Measurements from ENCODE around the gene DCTN1. TPM values are rescaled to one million over a fixed set of nuclear protein-coding genes. Genes with fewer than 3 reads are reported as not detected.

Gene DCTN1
- total and polyA plus RNA-seq, 4 donors = 69.9 to 142 (median 104) TPM

DNA sequence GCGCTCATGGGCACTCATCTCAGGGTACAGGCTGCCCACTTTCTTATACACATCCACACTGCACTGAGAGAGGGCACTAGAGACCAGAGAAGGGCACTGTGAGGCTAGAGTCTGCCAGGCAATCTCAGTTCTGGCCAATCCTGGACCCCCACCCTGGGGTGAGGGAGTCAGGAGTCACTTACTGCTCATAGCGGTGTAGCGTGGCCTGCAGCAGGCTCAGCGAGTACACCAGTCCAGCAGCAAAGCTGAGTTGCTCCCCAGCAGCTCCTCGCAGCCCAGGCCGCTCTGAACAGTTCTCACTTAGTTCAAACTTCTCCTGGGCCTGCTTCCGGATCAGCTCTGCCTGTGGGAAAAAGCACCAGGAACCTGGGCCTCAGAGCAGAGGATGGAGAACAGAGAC lies 12.3 kb downstream of the DCTN1 start:
- no peaks in the 10 kb centered on the region for H3K9me3 ChIP-seq (ENCODE audit: control insufficient read depth in 4 of 4, insufficient read depth in 3 of 4, low read length in 3 of 4)
- no peak for DNase-seq
- no peak for ATAC-seq (ENCODE audit: insufficient read depth, low FRiP score)
- TF ChIP-seq, protein P1, sequence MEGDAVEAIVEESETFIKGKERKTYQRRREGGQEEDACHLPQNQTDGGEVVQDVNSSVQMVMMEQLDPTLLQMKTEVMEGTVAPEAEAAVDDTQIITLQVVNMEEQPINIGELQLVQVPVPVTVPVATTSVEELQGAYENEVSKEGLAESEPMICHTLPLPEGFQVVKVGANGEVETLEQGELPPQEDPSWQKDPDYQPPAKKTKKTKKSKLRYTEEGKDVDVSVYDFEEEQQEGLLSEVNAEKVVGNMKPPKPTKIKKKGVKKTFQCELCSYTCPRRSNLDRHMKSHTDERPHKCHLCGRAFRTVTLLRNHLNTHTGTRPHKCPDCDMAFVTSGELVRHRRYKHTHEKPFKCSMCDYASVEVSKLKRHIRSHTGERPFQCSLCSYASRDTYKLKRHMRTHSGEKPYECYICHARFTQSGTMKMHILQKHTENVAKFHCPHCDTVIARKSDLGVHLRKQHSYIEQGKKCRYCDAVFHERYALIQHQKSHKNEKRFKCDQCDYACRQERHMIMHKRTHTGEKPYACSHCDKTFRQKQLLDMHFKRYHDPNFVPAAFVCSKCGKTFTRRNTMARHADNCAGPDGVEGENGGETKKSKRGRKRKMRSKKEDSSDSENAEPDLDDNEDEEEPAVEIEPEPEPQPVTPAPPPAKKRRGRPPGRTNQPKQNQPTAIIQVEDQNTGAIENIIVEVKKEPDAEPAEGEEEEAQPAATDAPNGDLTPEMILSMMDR (IDR thresholded peaks at IDR 0.05; ENCODE audit: control extremely low read depth, extremely low read depth) = no peak
- H3K9ac ChIP-seq (ENCODE audit: insufficient read depth in 1 of 2, low read length in 2 of 2) = no peak overlapping the region
- 96 to 98% methylated on average over 7 of the region's 7 CpGs for WGBS, 2 donors
- peaks cover 58 to 77% (median 73%) of the 10 kb centered on the region in 4 donors for H3K36me3 ChIP-seq (ENCODE audit: control insufficient read depth in 4 of 4, insufficient read depth in 4 of 4, low read length in 4 of 4)
- no peaks in the 10 kb centered on the region for H3K4me1 ChIP-seq (ENCODE audit: control insufficient read depth in 5 of 5, insufficient read depth in 5 of 5, low read length in 5 of 5)
- no peak overlapping the region for H3K4me3 ChIP-seq
- H3K27ac ChIP-seq (ENCODE audit: low read depth in 1 of 2, low read length in 1 of 2) = no peak overlapping the region
- H3K27me3 ChIP-seq (ENCODE audit: control insufficient read depth in 3 of 3, insufficient read depth in 3 of 3, low read length in 2 of 3) = no peaks in the 10 kb centered on the region

DNA sequence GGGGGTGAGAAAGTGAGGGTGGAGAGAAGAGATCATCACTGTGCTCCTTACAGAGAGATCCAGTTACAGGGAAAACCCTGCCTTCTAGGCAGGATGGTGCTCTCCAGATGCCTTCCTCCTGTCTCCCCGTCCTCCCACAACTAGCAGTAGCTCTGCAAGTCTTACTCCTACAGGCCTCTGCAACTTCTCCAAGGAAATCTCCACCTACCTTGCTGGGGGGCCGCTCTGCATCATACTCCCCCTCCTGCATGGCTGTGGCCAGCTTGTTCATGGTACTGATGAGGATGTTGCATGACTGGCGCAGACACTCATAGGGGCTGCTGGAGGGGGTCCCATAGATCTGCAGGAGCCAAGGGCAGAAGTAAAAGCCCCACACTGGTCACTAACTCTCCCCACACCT lies 14.1 kb downstream of the DCTN1 start:
- DNase-seq (no peak), ATAC-seq (ENCODE audit: insufficient read depth, low FRiP score) (no peak)
- H3K9ac ChIP-seq (ENCODE audit: insufficient read depth in 1 of 2, low read length in 2 of 2) = no peak overlapping the region
- no peaks in the 10 kb centered on the region for H3K27me3 ChIP-seq (ENCODE audit: control insufficient read depth in 3 of 3, insufficient read depth in 3 of 3, low read length in 2 of 3)
- H3K4me3 ChIP-seq = no peak overlapping the region
- no peak overlapping the region for H3K27ac ChIP-seq (ENCODE audit: low read depth in 1 of 2, low read length in 1 of 2)
- H3K36me3 ChIP-seq (ENCODE audit: control insufficient read depth in 4 of 4, insufficient read depth in 4 of 4, low read length in 4 of 4) = peaks cover 73 to 90% (median 80%) of the 10 kb centered on the region in 4 donors
- TF ChIP-seq, protein P1 (IDR thresholded peaks at IDR 0.05; ENCODE audit: control extremely low read depth, extremely low read depth) = no peak
- H3K4me1 ChIP-seq (ENCODE audit: control insufficient read depth in 5 of 5, insufficient read depth in 5 of 5, low read length in 5 of 5) = no peaks in the 10 kb centered on the region
- no peaks in the 10 kb centered on the region for H3K9me3 ChIP-seq (ENCODE audit: control insufficient read depth in 4 of 4, insufficient read depth in 3 of 4, low read length in 3 of 4)
- WGBS, 2 donors = 95 to 98% methylated on average over 3 of the region's 3 CpGs

DNA sequence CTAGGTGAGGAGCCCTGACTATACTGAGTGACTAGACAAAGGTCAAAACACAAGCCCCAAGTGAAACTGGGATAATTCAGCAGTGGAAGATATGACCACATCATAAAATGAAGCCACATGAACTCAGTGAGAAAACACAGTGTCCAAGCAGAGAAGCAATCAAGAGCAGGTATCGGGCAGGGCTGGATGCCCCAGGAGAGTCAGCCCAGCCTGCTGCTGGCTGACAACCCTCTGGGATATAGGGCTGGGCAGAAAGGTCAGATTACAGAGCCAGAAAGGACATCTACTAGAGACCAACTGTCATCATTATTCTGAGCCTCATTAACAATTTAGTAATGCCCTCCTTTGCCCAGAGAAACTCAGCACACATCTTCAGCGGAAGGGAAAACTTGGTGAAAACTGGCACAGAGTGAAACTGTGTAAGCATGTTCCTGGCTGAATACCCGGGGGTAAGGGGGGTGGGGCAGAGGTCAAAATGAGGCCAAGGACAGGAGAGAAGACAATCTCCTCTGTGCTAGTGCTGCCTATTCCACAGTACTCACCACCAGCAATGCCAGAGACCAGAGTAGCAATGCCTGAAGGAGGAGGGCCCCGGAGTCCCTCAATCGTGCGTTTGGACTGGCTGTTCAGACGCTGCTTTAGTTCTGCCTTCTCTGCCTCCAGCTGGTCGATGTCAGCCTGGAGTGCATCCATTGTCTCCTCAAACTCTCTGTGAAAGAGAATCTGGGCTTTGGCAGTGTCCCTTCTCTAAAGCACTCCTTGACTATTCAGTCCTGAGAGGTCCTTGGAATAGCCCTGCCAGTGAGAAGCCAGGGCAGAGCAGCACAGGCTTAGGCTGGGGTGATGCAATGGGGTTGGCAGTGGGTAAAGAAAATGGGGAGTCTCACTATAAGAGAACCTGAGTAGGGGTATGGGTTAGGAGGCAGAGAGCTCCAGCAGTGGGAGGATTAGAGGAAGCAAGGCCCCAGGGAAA lies 15.3 kb downstream of the DCTN1 start:
- Histone ChIP-seq H3K27ac (ENCODE audit: low read depth in 1 of 2, low read length in 1 of 2) (no peak overlapping the region), H3K27me3 (ENCODE audit: control insufficient read depth in 3 of 3, insufficient read depth in 3 of 3, low read length in 2 of 3) (no peaks in the 10 kb centered on the region), H3K4me1 (ENCODE audit: control insufficient read depth in 5 of 5, insufficient read depth in 5 of 5, low read length in 5 of 5) (no peaks in the 10 kb centered on the region), H3K9me3 (ENCODE audit: control insufficient read depth in 4 of 4, insufficient read depth in 3 of 4, low read length in 3 of 4) (no peaks in the 10 kb centered on the region), H3K9ac (ENCODE audit: insufficient read depth in 1 of 2, low read length in 2 of 2) (no peak overlapping the region), H3K36me3 (ENCODE audit: control insufficient read depth in 4 of 4, insufficient read depth in 4 of 4, low read length in 4 of 4) (peaks cover 70 to 85% (median 75%) of the 10 kb centered on the region in 4 donors), H3K4me3 (no peak overlapping the region)
- ATAC-seq (ENCODE audit: insufficient read depth, low FRiP score) (no peak), DNase-seq (no peak)
- WGBS, 2 donors = 84 to 87% methylated on average over 8 of the region's 8 CpGs
- TF ChIP-seq, protein P1 (IDR thresholded peaks at IDR 0.05; ENCODE audit: control extremely low read depth, extremely low read depth) = no peak

All from lung (tissue), 12 donors.